ENCODE data around the gene CDC42BPA.

- TF ChIP-seq, protein P1, sequence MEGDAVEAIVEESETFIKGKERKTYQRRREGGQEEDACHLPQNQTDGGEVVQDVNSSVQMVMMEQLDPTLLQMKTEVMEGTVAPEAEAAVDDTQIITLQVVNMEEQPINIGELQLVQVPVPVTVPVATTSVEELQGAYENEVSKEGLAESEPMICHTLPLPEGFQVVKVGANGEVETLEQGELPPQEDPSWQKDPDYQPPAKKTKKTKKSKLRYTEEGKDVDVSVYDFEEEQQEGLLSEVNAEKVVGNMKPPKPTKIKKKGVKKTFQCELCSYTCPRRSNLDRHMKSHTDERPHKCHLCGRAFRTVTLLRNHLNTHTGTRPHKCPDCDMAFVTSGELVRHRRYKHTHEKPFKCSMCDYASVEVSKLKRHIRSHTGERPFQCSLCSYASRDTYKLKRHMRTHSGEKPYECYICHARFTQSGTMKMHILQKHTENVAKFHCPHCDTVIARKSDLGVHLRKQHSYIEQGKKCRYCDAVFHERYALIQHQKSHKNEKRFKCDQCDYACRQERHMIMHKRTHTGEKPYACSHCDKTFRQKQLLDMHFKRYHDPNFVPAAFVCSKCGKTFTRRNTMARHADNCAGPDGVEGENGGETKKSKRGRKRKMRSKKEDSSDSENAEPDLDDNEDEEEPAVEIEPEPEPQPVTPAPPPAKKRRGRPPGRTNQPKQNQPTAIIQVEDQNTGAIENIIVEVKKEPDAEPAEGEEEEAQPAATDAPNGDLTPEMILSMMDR (IDR thresholded peaks at IDR 0.05; ENCODE audit: poor library complexity, severe bottlenecking) = no peak
- TF ChIP-seq EP300 (conservative IDR thresholded peaks at IDR 0.05; ENCODE audit: poor library complexity, severe bottlenecking) (no peak), SMC3 (conservative IDR thresholded peaks at IDR 0.05; ENCODE audit: poor library complexity) (no peak), TAF1 (IDR thresholded peaks at IDR 0.05; ENCODE audit: low read depth) (no peak), RAD21 (conservative IDR thresholded peaks at IDR 0.05) (no peak), POLR2AphosphoS5 (IDR thresholded peaks at IDR 0.05) (no peak), MXI1 (conservative IDR thresholded peaks at IDR 0.05; ENCODE audit: poor library complexity, severe bottlenecking) (no peak), EZH2 (IDR thresholded peaks at IDR 0.05; ENCODE audit: borderline replicate concordance, insufficient read depth, low read length, poor library complexity, severe bottlenecking) (no peak)
- TF ChIP-seq, protein P2, sequence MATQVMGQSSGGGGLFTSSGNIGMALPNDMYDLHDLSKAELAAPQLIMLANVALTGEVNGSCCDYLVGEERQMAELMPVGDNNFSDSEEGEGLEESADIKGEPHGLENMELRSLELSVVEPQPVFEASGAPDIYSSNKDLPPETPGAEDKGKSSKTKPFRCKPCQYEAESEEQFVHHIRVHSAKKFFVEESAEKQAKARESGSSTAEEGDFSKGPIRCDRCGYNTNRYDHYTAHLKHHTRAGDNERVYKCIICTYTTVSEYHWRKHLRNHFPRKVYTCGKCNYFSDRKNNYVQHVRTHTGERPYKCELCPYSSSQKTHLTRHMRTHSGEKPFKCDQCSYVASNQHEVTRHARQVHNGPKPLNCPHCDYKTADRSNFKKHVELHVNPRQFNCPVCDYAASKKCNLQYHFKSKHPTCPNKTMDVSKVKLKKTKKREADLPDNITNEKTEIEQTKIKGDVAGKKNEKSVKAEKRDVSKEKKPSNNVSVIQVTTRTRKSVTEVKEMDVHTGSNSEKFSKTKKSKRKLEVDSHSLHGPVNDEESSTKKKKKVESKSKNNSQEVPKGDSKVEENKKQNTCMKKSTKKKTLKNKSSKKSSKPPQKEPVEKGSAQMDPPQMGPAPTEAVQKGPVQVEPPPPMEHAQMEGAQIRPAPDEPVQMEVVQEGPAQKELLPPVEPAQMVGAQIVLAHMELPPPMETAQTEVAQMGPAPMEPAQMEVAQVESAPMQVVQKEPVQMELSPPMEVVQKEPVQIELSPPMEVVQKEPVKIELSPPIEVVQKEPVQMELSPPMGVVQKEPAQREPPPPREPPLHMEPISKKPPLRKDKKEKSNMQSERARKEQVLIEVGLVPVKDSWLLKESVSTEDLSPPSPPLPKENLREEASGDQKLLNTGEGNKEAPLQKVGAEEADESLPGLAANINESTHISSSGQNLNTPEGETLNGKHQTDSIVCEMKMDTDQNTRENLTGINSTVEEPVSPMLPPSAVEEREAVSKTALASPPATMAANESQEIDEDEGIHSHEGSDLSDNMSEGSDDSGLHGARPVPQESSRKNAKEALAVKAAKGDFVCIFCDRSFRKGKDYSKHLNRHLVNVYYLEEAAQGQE (IDR thresholded peaks at IDR 0.05; ENCODE audit: borderline replicate concordance) = no peak
These were observed 350.6 kb downstream of the CDC42BPA start for GRCh38 chr1:226967665-226968064.
